Lower lobe of right lung (tissue), 2 donors: ENCODE results near the gene CHMP1A. TPM values are rescaled to one million over a fixed set of nuclear protein-coding genes. Genes with fewer than 3 reads are reported as not detected.
"Not testable (repeated sequence)": the region's sequence is repeated elsewhere in the genome, so short reads cannot be mapped to it uniquely, and the experiment has no call there.

ENCODE experiments used
- ATAC-seq, 2 donors: fragments of 200-7000 bp; cut with Tn5 transposase; one replicate each; pipeline ENCODE4 v1.9.1; 2020 to 2022; ENCODE audit warnings: mild to moderate bottlenecking in 2 of 2, moderate library complexity in 2 of 2
- DNase-seq: peaks from one replicate; pipeline ENCODE4 v3.0.0-alpha.2; 2020
- H3K27ac ChIP-seq: fragments of 200-600 bp; one replicate; pipeline ENCODE4 v1.8.0; 2022
- H3K27me3 ChIP-seq: fragments of 200-600 bp; one replicate; pipeline ENCODE4 v1.8.0; 2022; ENCODE audit warnings: low read depth
- H3K36me3 ChIP-seq: fragments of 200-600 bp; one replicate; pipeline ENCODE4 v1.8.0; 2022; ENCODE audit warnings: mild to moderate bottlenecking
- H3K4me1 ChIP-seq: fragments of 200-600 bp; one replicate; pipeline ENCODE4 v1.8.0; 2022
- H3K4me3 ChIP-seq: fragments of 200-600 bp; one replicate; pipeline ENCODE4 v1.8.0; 2022; ENCODE audit warnings: mild to moderate bottlenecking
- H3K9me3 ChIP-seq: fragments of 200-600 bp; one replicate; pipeline ENCODE4 v1.8.0; 2022
- CTCF ChIP-seq: fragments of 200-600 bp; IDR thresholded peaks from one replicate; pipeline ENCODE4 v1.8.0; 2022; ENCODE audit warnings: antibody characterized with exemption, mild to moderate bottlenecking
- intact Hi-C: fragments of 100-400 bp; cut with DNase I; formaldehyde crosslinking; loops from one replicate; pipeline ENCODE4 v1.11.0; 2022
- total RNA-seq: library from RNA; stranded (reverse); fragmentation: NEBNext Ultra II Directional; extraction: Animal tissue kit (Norgen Biotek cat#: 25700); gene quantifications from one replicate; pipeline ENCODE4 v1.2.1, GENCODE V29; 2021
- donor health status: DM: no; HTN: yes; CAD: no; lungs with severe emphysema.

The CHMP1A gene
- total RNA-seq, 1 donor from 2014 or later: 70.4 TPM

GRCh38 chr16:89693931-89694783 lies 36.6 kb upstream of the CHMP1A start:
- intact Hi-C loops: no loop called here
- ATAC-seq (no peak), DNase-seq (peak; percentile 47)
- no peak overlapping the region for H3K27ac ChIP-seq
- no peaks in the 10 kb centered on the region for H3K27me3 ChIP-seq
- no peak overlapping the region for H3K4me3 ChIP-seq
- H3K9me3 ChIP-seq: no peaks in the 10 kb centered on the region
- H3K36me3 ChIP-seq: peaks cover 75% of the 10 kb centered on the region
- no peak for TF ChIP-seq CTCF
- no peaks in the 10 kb centered on the region for H3K4me1 ChIP-seq

- ATAC-seq: no peak
Measured at GRCh38 chr16:89693289-89693731, 35.8 kb upstream of the CHMP1A start.

GRCh38 chr16:89691986-89692569 lies 34.6 kb upstream of the CHMP1A start:
- Histone ChIP-seq H3K4me3 (no peak overlapping the region), H3K4me1 (peaks cover 11% of the 10 kb centered on the region), H3K27ac (no peak overlapping the region), H3K9me3 (no peaks in the 10 kb centered on the region), H3K27me3 (no peaks in the 10 kb centered on the region), H3K36me3 (peaks cover 63% of the 10 kb centered on the region)
- no peak for TF ChIP-seq CTCF
- ATAC-seq (no peak), DNase-seq (no peak)
- intact Hi-C loops: no loop called here

More at GRCh38 chr16:89693289-89693731, 35.8 kb upstream of the CHMP1A start:
- intact Hi-C loops: no loop called here
- no peak for DNase-seq
- TF ChIP-seq CTCF: no peak
- H3K9me3 ChIP-seq: no peaks in the 10 kb centered on the region
- H3K27me3 ChIP-seq: no peaks in the 10 kb centered on the region
- no peaks in the 10 kb centered on the region for H3K4me1 ChIP-seq
- H3K4me3 ChIP-seq: no peak overlapping the region
- H3K27ac ChIP-seq: no peak overlapping the region
- peaks cover 75% of the 10 kb centered on the region for H3K36me3 ChIP-seq

GRCh38 chr16:89691231-89691985 lies 33.9 kb upstream of the CHMP1A start:
- no peaks in the 10 kb centered on the region for H3K27me3 ChIP-seq
- H3K4me1 ChIP-seq: peaks cover 11% of the 10 kb centered on the region
- ATAC-seq (no peak), DNase-seq (no peak)
- peaks cover 56% of the 10 kb centered on the region for H3K36me3 ChIP-seq
- intact Hi-C loops: no loop called here
- H3K9me3 ChIP-seq: no peaks in the 10 kb centered on the region
- H3K27ac ChIP-seq: no peak overlapping the region
- TF ChIP-seq CTCF: no peak
- no peak overlapping the region for H3K4me3 ChIP-seq

- TF ChIP-seq CTCF: no peak
Measured at GRCh38 chr16:89690392-89690901, 32.9 kb upstream of the CHMP1A start.

GRCh38 chr16:89689621-89690020 lies 32.1 kb upstream of the CHMP1A start:
- ATAC-seq, H3K4me3 ChIP-seq, H3K9me3 ChIP-seq, H3K27me3 ChIP-seq, H3K27ac ChIP-seq, DNase-seq, intact Hi-C loops: not testable (repeated sequence)
- Histone ChIP-seq H3K4me1 (peaks cover 11% of the 10 kb centered on the region), H3K36me3 (peaks cover 44% of the 10 kb centered on the region)

More at GRCh38 chr16:89690392-89690901, 32.9 kb upstream of the CHMP1A start:
- Histone ChIP-seq H3K36me3 (peaks cover 49% of the 10 kb centered on the region), H3K27ac (no peak overlapping the region), H3K27me3 (no peaks in the 10 kb centered on the region), H3K4me3 (no peak overlapping the region), H3K9me3 (no peaks in the 10 kb centered on the region), H3K4me1 (peaks cover 11% of the 10 kb centered on the region)
- intact Hi-C loops: no loop called here
- no peak for ATAC-seq
- DNase-seq: peak; percentile 28
